Midbrain (tissue), 1 donor: ENCODE measurements around the gene SCAMP2.

Experiments used
- DNase-seq: peaks from one replicate; lab custom pipeline; 2025; lab: John Stamatoyannopoulos, UW

Gene SCAMP2

GRCh38 chr15:74816624-74817369, 56.4 kb downstream of the SCAMP2 start:
- no peak for DNase-seq

- no peak for DNase-seq
These were observed 57.2 kb downstream of the SCAMP2 start for GRCh38 chr15:74815961-74816360.

GRCh38 chr15:74815121-74815934, 57.8 kb downstream of the SCAMP2 start:
- DNase-seq: no peak

GRCh38 chr15:74812533-74812932, 60.6 kb downstream of the SCAMP2 start, which contains the start of gene LMAN1L:
TSS of gene LMAN1L (plus strand) at chr15:74812835. CDS start at chr15:74812855, 20 bp downstream.
- no peak for DNase-seq

GRCh38 chr15:74809956-74810355, 63.2 kb downstream of the SCAMP2 start:
- DNase-seq: no peak

GRCh38 chr15:74809242-74809641, 63.9 kb downstream of the SCAMP2 start:
- DNase-seq: no peak

- DNase-seq: no peak
These were observed 64.3 kb downstream of the SCAMP2 start for GRCh38 chr15:74808840-74809229.

- no peak for DNase-seq
These were observed 64.9 kb downstream of the SCAMP2 start for GRCh38 chr15:74808078-74808839.

GRCh38 chr15:74807282-74807681, 65.9 kb downstream of the SCAMP2 start:
- DNase-seq: no peak

GRCh38 chr15:74804935-74805334, 68.2 kb downstream of the SCAMP2 start:
- no peak for DNase-seq

GRCh38 chr15:74802862-74803447, 70.2 kb downstream of the SCAMP2 start:
- DNase-seq: no peak

GRCh38 chr15:74802290-74802689, 70.9 kb downstream of the SCAMP2 start:
- no peak for DNase-seq

- no peak for DNase-seq
These were observed 71.7 kb downstream of the SCAMP2 start for GRCh38 chr15:74801311-74801997.

GRCh38 chr15:74800559-74801094, 72.5 kb downstream of the SCAMP2 start:
- no peak for DNase-seq

- DNase-seq: peak; percentile 68
These were observed 73.2 kb downstream of the SCAMP2 start for GRCh38 chr15:74799856-74800558.

GRCh38 chr15:74799255-74799855, 73.8 kb downstream of the SCAMP2 start:
- no peak for DNase-seq

GRCh38 chr15:74798388-74799254, 74.5 kb downstream of the SCAMP2 start:
- no peak for DNase-seq

- DNase-seq: no peak
These were observed 77.1 kb downstream of the SCAMP2 start for GRCh38 chr15:74795966-74796625.

- DNase-seq: no peak
These were observed 78.2 kb downstream of the SCAMP2 start for GRCh38 chr15:74794970-74795349.
